Inferior parietal cortex (tissue), 1 donor: ENCODE results near the gene FAM110C.
"Not testable (repeated sequence)": the region's sequence is repeated elsewhere in the genome, so short reads cannot be mapped to it uniquely, and the experiment has no call there.

ENCODE experiments used
- DNase-seq: peaks from one replicate; pipeline ENCODE4 v3.0.0-alpha.2; 2016; ENCODE audit errors: extremely low spot score

FAM110C gene

GRCh38 chr2:46471-47345 is at the start of gene FAM110C:
Gene FAM110C, minus strand, starts transcription at chr2:46505. Its CDS starts 120 bp downstream, at chr2:46385.
- peak; percentile 64 for DNase-seq

- DNase-seq: no peak
Measured at GRCh38 chr2:92326-92725, 46.0 kb upstream of the FAM110C start.

- no peak for DNase-seq
Measured at GRCh38 chr2:90645-91312, 44.5 kb upstream of the FAM110C start.

GRCh38 chr2:85761-86160 is 39.5 kb upstream of the FAM110C start:
- no peak for DNase-seq

- no peak for DNase-seq
Measured at GRCh38 chr2:84121-84520, 37.8 kb upstream of the FAM110C start.

GRCh38 chr2:80971-81736 is 34.8 kb upstream of the FAM110C start:
- no peak for DNase-seq

- DNase-seq: no peak
Measured at GRCh38 chr2:80378-80777, 34.1 kb upstream of the FAM110C start.

GRCh38 chr2:71309-72035 is 25.2 kb upstream of the FAM110C start:
- no peak for DNase-seq

- DNase-seq: no peak
Measured at GRCh38 chr2:69366-70344, 23.4 kb upstream of the FAM110C start.

- DNase-seq: not testable (repeated sequence)
Measured at GRCh38 chr2:68637-69036, 22.3 kb upstream of the FAM110C start.

- DNase-seq: no peak
Measured at GRCh38 chr2:66853-67252, 20.5 kb upstream of the FAM110C start.

- DNase-seq: no peak
Measured at GRCh38 chr2:65121-65520, 18.8 kb upstream of the FAM110C start.

- DNase-seq: no peak
Measured at GRCh38 chr2:55587-56448, 9.5 kb upstream of the FAM110C start.

GRCh38 chr2:51613-52012 is 5.3 kb upstream of the FAM110C start:
- no peak for DNase-seq

- DNase-seq: no peak
Measured at GRCh38 chr2:47737-48136, 1.4 kb upstream of the FAM110C start.

GRCh38 chr2:47346-47725 is 1.0 kb upstream of the FAM110C start:
- no peak for DNase-seq

GRCh38 chr2:46131-46470 is 204 bp downstream of the FAM110C start:
- no peak for DNase-seq

GRCh38 chr2:45342-46130 is 769 bp downstream of the FAM110C start:
- DNase-seq: no peak
